NT2/D1 (cell line): ENCODE measurements around the gene MTERF4.

Experiments used
- YY1 ChIP-seq: IDR thresholded peaks from 2 replicates; pipeline ENCODE4 v1.6.1; 2011; ENCODE audit not compliant: insufficient read length, insufficient read depth
- ZNF274 ChIP-seq: IDR thresholded peaks from 2 replicates; pipeline ENCODE4 v1.6.1; 2011; ENCODE audit warnings: mild to moderate bottlenecking, low read depth, low read length

DNA sequence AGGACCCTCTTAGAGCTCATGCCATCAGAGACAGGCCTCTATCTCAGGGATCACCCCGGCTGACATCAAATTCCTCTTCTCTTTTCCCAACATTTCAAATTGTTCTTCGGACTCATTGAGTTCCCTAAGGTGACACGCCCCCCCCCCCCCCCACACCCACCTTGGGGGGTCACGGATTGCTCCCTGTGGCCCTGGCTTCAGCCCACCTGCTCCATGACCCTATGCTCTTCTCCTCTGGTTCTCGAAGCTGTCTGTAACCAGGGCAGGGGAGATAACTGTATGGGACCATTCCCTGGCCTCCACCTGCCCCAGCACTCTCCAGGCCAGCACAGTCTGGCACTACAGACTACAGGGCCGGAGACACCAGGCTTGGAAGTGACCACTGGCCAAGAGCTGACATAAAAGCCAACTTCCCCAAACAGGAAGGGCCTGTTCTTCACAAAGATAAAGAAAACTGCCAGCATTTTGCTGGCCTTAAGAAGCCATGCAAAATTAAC, 7.1 kb downstream of the MTERF4 start:
- TF ChIP-seq YY1, result no peak
- no peak for TF ChIP-seq ZNF274
